IPS-NIHi11 (cell line): ENCODE measurements around the gene PHLPP2.
A peak's percentile ranks its signal among the peaks of the same experiment; 100 is the strongest.

Experiments
- DNase-seq: peaks from one replicate; pipeline ENCODE4 v3.0.0; 2012; ENCODE audit warnings: mixed read lengths, low spot score

Gene PHLPP2, protein sequence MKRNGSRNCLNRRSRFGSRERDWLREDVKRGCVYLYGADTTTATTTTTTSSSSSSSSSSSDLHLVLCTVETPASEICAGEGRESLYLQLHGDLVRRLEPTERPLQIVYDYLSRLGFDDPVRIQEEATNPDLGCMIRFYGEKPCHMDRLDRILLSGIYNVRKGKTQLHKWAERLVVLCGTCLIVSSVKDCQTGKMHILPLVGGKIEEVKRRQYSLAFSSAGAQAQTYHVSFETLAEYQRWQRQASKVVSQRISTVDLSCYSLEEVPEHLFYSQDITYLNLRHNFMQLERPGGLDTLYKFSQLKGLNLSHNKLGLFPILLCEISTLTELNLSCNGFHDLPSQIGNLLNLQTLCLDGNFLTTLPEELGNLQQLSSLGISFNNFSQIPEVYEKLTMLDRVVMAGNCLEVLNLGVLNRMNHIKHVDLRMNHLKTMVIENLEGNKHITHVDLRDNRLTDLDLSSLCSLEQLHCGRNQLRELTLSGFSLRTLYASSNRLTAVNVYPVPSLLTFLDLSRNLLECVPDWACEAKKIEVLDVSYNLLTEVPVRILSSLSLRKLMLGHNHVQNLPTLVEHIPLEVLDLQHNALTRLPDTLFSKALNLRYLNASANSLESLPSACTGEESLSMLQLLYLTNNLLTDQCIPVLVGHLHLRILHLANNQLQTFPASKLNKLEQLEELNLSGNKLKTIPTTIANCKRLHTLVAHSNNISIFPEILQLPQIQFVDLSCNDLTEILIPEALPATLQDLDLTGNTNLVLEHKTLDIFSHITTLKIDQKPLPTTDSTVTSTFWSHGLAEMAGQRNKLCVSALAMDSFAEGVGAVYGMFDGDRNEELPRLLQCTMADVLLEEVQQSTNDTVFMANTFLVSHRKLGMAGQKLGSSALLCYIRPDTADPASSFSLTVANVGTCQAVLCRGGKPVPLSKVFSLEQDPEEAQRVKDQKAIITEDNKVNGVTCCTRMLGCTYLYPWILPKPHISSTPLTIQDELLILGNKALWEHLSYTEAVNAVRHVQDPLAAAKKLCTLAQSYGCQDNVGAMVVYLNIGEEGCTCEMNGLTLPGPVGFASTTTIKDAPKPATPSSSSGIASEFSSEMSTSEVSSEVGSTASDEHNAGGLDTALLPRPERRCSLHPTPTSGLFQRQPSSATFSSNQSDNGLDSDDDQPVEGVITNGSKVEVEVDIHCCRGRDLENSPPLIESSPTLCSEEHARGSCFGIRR (N-terminal part only)

GRCh38 chr16:71724320-71724751 is at the start of gene PHLPP2:
PHLPP2 (minus strand) TSS chr16:71724701; CDS start chr16:71714795, 9,906 bp downstream.
- DNase-seq: no peak

DNA sequence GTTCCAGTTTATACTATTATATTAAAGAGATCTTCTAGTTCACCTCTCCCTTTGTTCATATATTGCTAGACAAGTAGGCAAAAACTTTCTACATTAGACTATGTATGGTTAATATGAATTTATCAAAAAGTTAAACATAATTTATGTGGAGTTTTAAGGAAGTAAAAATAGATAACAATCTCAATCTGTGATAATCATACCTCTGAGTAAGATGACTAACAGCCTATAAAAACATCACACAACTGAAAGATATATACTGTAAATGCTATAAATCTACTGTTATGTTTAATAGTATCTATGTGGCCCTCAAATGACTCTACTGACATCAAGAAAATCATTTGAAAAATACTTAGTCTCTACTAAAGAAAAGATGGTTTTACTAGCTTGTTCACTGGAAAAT is 47.1 kb upstream of the PHLPP2 start:
- DNase-seq: no peak

DNA sequence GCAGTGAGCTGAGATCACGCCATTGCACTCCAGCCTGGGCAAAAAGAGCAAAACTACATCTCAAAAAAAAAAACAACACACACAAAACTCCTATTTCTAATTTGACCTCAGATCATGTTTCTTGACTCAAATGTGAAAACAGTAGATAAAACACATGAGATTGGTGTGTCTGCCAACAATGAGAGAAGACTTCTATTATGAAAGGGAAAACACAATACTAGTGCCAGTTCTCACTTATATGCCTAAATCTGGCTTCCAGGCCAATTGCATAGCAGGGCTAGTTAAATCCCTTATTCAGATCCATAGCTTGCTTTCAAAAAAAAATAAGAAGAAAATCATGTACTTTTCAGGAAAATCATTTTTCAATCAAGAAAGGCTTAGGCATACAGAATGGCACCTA is 44.7 kb upstream of the PHLPP2 start:
- DNase-seq: no peak

GRCh38 chr16:71767060-71767900 is 42.8 kb upstream of the PHLPP2 start:
- DNase-seq: no peak

GRCh38 chr16:71762186-71762585 is 37.7 kb upstream of the PHLPP2 start:
- no peak for DNase-seq

DNA sequence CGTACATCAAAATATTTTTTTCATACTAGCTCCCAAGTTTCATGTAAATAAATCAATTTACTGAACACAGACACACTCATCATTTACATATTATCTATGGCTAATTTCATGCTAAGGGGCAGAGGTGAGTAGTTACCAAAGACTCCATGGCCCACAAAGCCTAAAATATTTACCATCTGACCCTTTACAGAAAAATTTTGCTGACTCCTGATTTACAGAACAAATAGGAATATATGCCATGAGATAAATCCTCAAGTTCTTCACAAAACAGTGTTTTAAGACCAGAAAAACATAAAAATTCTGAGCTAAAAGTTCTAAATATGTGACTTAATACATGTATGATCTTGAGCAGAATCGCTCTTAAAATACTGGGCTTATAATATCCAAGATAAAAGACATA is 36.6 kb upstream of the PHLPP2 start:
- DNase-seq: no peak

- no peak for DNase-seq
These were observed 33.8 kb upstream of the PHLPP2 start for GRCh38 chr16:71758293-71758760.

GRCh38 chr16:71754652-71755051 is 30.2 kb upstream of the PHLPP2 start:
- no peak for DNase-seq

DNA sequence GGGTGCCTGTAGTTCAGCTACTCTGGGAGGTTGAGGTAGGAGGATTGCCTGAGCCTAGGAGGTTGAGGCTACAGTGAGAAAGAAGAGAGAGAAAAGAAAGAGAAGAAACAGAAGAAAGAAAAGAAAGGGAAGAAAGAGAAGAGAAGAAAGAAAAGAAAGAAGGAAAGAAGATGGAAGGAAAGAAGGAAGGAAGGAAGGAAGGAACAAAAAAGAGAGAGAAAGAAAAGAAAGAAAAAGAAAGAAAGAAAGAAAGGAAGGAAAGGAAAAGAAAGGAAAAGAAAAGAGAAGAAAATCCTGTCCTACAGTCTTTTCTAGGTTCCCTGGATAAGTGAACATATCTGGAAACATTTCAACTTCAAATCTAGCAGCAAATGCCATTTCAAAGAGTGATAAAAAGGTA is 29.6 kb upstream of the PHLPP2 start:
- DNase-seq: no peak

DNA sequence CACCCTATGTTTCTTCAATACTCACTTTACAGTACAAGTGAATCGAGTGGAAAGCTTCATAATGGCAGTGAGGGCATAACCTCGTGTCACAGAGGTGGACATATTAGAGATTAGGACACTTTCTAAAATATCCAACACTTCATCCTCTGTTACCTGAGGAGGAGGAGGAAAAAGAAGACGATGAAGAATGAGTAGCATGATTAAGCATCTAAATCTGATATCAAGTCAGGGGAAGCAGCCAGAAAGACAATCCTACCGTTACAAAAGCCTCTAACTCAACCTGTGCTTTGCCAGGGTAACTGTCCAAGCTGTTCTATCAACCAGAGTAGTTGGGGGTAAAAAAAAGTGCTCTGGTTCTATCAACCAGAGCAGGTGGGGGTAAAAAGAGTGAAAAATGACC is 23.7 kb upstream of the PHLPP2 start:
- DNase-seq: no peak

GRCh38 chr16:71746442-71747046 is 22.0 kb upstream of the PHLPP2 start:
- DNase-seq: peak; percentile 53

- DNase-seq: no peak
These were observed 14.4 kb upstream of the PHLPP2 start for GRCh38 chr16:71738855-71739254.

- DNase-seq: no peak
These were observed 13.0 kb upstream of the PHLPP2 start for GRCh38 chr16:71737501-71737900.

- DNase-seq: no peak
These were observed 10.0 kb upstream of the PHLPP2 start for GRCh38 chr16:71734511-71734910.

DNA sequence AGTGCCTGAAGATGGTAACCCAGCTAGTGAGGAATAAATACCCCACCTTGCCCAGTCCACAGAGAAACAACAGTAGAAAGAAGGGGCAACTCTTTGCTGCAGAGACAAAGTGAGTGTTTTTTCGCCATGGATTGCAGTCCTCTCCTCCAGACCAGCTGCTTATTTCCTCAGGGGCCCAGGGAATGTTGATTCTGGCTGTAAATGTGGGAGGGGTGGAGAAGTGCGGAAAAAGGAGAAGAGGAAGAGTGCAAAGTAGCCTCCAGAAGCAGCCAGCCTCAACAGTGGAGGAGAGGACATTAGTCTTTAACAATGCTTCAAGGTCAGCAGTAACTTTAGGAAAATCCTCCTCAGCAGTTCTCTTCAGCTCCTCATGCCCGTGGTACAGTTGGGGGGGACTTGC is 8.1 kb upstream of the PHLPP2 start:
- DNase-seq: no peak

DNA sequence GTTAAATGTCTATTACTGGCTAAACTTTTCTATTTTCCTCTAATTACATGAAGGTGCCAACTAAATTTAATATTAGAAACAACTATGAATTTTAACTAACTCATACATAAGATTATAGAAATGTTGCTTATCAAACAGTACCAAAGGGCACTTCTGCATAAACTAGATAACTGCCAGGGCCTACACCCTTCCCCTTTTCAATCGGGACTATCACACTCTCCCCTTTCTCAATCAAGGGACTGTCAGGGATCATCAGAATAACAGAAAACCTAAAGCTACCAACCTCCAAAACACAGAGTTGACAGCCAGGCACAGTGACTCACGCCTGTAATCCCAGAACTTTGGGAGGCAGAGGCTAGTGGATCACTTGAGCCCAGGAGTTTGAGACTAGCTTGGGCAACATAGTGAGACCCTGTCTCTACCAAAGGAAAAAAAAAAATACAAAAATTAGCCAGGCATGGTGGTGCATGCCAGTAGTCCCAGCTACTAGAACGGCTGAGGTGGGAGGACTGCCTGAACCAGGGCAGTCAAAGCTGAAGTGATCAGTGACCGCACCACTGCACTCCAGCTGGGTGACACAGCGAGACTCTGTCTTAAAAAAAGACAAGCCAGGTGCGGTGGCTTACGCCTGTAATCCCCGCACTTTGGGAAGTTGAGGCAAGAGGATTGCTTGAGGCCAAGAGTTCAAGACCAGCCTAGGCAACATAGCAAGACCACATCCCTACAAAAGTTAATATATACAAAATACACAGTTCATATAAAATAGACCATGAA is 3.2 kb upstream of the PHLPP2 start:
- DNase-seq: no peak

DNA sequence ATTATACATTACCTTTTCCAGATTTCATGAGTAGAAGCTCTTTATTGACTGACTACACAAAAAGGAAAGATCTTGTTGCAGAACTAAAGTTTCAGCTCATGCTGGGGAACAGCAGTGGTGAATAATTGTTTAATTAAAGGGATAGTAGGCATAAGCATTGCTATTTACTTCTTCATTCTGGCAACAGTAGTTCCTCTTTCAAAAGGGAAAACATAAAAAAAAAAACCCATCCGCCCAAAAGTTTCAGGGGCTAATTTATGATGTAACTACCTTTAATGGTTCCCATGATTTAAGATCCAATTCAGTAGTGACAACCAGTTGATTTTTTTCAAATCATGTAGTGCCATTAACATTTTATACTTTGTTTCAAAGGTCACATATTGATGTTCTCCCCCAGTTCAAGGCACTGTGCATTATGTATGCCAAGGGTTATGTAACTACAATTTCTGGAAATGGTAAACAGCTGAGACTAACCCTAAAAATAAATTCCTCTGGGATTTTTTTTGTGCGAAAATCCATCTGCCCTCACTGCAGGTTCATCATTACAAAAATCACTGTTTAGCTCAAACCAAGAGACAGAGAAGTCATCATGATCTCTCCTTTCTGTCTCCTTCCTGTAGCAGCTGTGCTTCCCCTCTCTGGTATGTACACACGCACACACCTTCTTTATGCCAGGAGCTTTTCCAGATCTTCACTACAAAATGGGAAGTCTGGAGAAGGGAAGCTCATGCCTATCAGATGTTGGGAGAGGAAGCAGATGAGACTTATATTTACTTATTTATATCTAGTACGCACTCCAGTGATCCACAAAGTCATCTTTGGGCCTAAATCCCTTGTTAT is 2.2 kb upstream of the PHLPP2 start:
- DNase-seq: no peak

- peak; percentile 95 for DNase-seq
These were observed 773 bp downstream of the PHLPP2 start for GRCh38 chr16:71723537-71724319.
